ENCODE measurements around the gene IGHMBP2. TPM values are rescaled to one million over a fixed set of nuclear protein-coding genes. Genes with fewer than 3 reads are reported as not detected.

IGHMBP2 gene
- total RNA-seq, 2 experiments from 2014 or later: 17.5 to 37.9 TPM

- H3K4me2 ChIP-seq (ENCODE audit: low read length): no peak overlapping the region
- H3K36me3 ChIP-seq (ENCODE audit: insufficient read depth, low read length): no peaks in the 10 kb centered on the region
- no peaks in the 10 kb centered on the region for H3K79me2 ChIP-seq (ENCODE audit: insufficient read depth, low read depth, low read length)
- no peak overlapping the region for H2AFZ ChIP-seq (ENCODE audit: low read length)
- intact Hi-C loops (cut with micrococcal nuclease; ENCODE audit: unreplicated experiment): no loop called here
- no peaks in the 10 kb centered on the region for H3K4me1 ChIP-seq (ENCODE audit: insufficient read depth, low read length, poor library complexity, severe bottlenecking)
- no TSS peak for BruUV-seq (replicated peaks)
- TF ChIP-seq EZH2phosphoT487 (IDR thresholded peaks at IDR 0.05; ENCODE audit: borderline replicate concordance, low read depth, low read length) (no peak), CTCF (conservative IDR thresholded peaks at IDR 0.05; ENCODE audit: low read length) (no peak)
- H3K4me3 ChIP-seq (ENCODE audit: low read depth, low read length, poor library complexity, severe bottlenecking): no peak overlapping the region
- H3K27ac ChIP-seq (ENCODE audit: low read depth, low read length, poor library complexity, severe bottlenecking): no peak overlapping the region
- H3K9me2 ChIP-seq (ENCODE audit: insufficient read depth, low read length): no peaks in the 10 kb centered on the region
- ChIA-PET POLR2A (no interaction called here), CTCF (ENCODE audit: unreplicated experiment) (no interaction called here)
- DNase-seq (ENCODE audit: low spot score): no peak
- no peaks in the 10 kb centered on the region for H4K20me1 ChIP-seq (ENCODE audit: insufficient read depth, low read length)
- H3K9me3 ChIP-seq (ENCODE audit: low read length): no peaks in the 10 kb centered on the region
Observed at GRCh38 chr11:68962527-68963250, 59.0 kb downstream of the IGHMBP2 start.

- no peaks in the 10 kb centered on the region for H3K36me3 ChIP-seq (ENCODE audit: insufficient read depth, low read length)
- no peaks in the 10 kb centered on the region for H3K9me3 ChIP-seq (ENCODE audit: low read length)
- no peak for DNase-seq (ENCODE audit: low spot score)
- H3K79me2 ChIP-seq (ENCODE audit: insufficient read depth, low read depth, low read length): no peaks in the 10 kb centered on the region
- no peaks in the 10 kb centered on the region for H4K20me1 ChIP-seq (ENCODE audit: insufficient read depth, low read length)
- H3K4me2 ChIP-seq (ENCODE audit: low read length): no peak overlapping the region
- no peak overlapping the region for H3K4me3 ChIP-seq (ENCODE audit: low read depth, low read length, poor library complexity, severe bottlenecking)
- H2AFZ ChIP-seq (ENCODE audit: low read length): no peak overlapping the region
- H3K9me2 ChIP-seq (ENCODE audit: insufficient read depth, low read length): no peaks in the 10 kb centered on the region
- H3K27ac ChIP-seq (ENCODE audit: low read depth, low read length, poor library complexity, severe bottlenecking): no peak overlapping the region
- POLR2A ChIA-PET: no interaction called here
- intact Hi-C loops (cut with micrococcal nuclease; ENCODE audit: unreplicated experiment): no loop called here
- TF ChIP-seq EZH2phosphoT487 (IDR thresholded peaks at IDR 0.05; ENCODE audit: borderline replicate concordance, low read depth, low read length) (no peak), CTCF (conservative IDR thresholded peaks at IDR 0.05; ENCODE audit: low read length) (no peak)
- no peaks in the 10 kb centered on the region for H3K4me1 ChIP-seq (ENCODE audit: insufficient read depth, low read length, poor library complexity, severe bottlenecking)
- CTCF ChIA-PET (ENCODE audit: unreplicated experiment): no interaction called here
- BruUV-seq (replicated peaks): no TSS peak
Observed at GRCh38 chr11:68963779-68964178, 60.1 kb downstream of the IGHMBP2 start.
